Loucy (cell line): ENCODE results near the gene LRSAM1.

Source experiments
- H2AFZ ChIP-seq: fragments of 200-600 bp; sonication (generic); 2 replicates; pipeline ENCODE4 v1.6.0; 2016; ENCODE audit warnings: antibody characterized with exemption, mild to moderate bottlenecking, low read length, moderate library complexity
- H3F3A ChIP-seq: fragments of 200-600 bp; 2 replicates; pipeline ENCODE4 v1.6.0; 2016; ENCODE audit warnings: antibody characterized with exemption, low read depth, mild to moderate bottlenecking
- H3K27me3 ChIP-seq: fragments of 200-600 bp; sonication (generic); 2 replicates; pipeline ENCODE4 v1.6.1; 2014; ENCODE audit warnings: low read length, mild to moderate bottlenecking; ENCODE audit not compliant: insufficient read depth, poor library complexity, severe bottlenecking
- H3K36me3 ChIP-seq: fragments of 200-600 bp; sonication (generic); 2 replicates; pipeline ENCODE4 v1.6.1; 2016; ENCODE audit warnings: low read length; ENCODE audit not compliant: insufficient read depth
- H3K4me1 ChIP-seq: fragments of 200-600 bp; sonication (generic); 2 replicates; pipeline ENCODE4 v1.5.1; 2014; ENCODE audit warnings: low read length, mild to moderate bottlenecking; ENCODE audit not compliant: insufficient read depth, poor library complexity, severe bottlenecking
- H3K4me2 ChIP-seq: fragments of 200-600 bp; sonication (generic); 2 replicates; pipeline ENCODE4 v1.6.0; 2014; ENCODE audit warnings: antibody characterized with exemption, low read length, low read depth, mild to moderate bottlenecking; ENCODE audit not compliant: poor library complexity, severe bottlenecking
- H3K4me3 ChIP-seq: fragments of 200-600 bp; sonication (generic); 2 replicates; pipeline ENCODE4 v1.5.1; 2014; ENCODE audit warnings: low read length, mild to moderate bottlenecking, mixed read lengths; ENCODE audit not compliant: poor library complexity, severe bottlenecking
- H3K79me2 ChIP-seq: fragments of 200-600 bp; sonication (generic); 2 replicates; pipeline ENCODE4 v1.6.1; 2014; ENCODE audit warnings: low read length; ENCODE audit not compliant: insufficient read depth
- H3K9ac ChIP-seq: fragments of 200-600 bp; sonication (generic); 2 replicates; pipeline ENCODE4 v1.6.0; 2014; ENCODE audit warnings: mild to moderate bottlenecking, low read depth, low read length, moderate library complexity; ENCODE audit not compliant: poor library complexity, severe bottlenecking
- H3K9me2 ChIP-seq: fragments of 200-600 bp; sonication (generic); replicated peaks from 2 replicates; pipeline ENCODE4 v1.6.1; 2016; ENCODE audit warnings: low read depth, low read length, mixed read lengths
- H3K9me3 ChIP-seq: fragments of 200-600 bp; sonication (generic); 2 replicates; pipeline ENCODE4 v1.6.1; 2014; ENCODE audit warnings: mild to moderate bottlenecking, antibody characterized with exemption, low read length, low read depth; ENCODE audit not compliant: insufficient read depth
- H4K20me1 ChIP-seq: fragments of 200-600 bp; sonication (generic); 2 replicates; pipeline ENCODE4 v1.6.0; 2014; ENCODE audit warnings: antibody characterized with exemption, low read length, mild to moderate bottlenecking; ENCODE audit not compliant: insufficient read depth, poor library complexity, severe bottlenecking
- CTCF ChIP-seq: fragments of 200-600 bp; sonication (generic); conservative IDR thresholded peaks from 2 replicates; pipeline ENCODE4 v1.5.1; 2014; ENCODE audit warnings: mild to moderate bottlenecking, antibody characterized with exemption, low read length
- EZH2phosphoT487 ChIP-seq: fragments of 200-600 bp; IDR thresholded peaks from 2 replicates; pipeline ENCODE4 v1.6.1; 2018; ENCODE audit warnings: antibody characterized with exemption, mild to moderate bottlenecking, moderate library complexity, borderline replicate concordance

The LRSAM1 gene

GRCh38 chr9:127415141-127415540 is 36.2 kb upstream of the LRSAM1 start:
- Histone ChIP-seq H3K4me3 (no peak overlapping the region), H3K27me3 (peaks cover 5% of the 10 kb centered on the region), H3F3A (no peaks in the 10 kb centered on the region), H3K9ac (no peak overlapping the region), H3K9me2 (no peaks in the 10 kb centered on the region), H2AFZ (no peak overlapping the region), H3K4me1 (no peaks in the 10 kb centered on the region), H3K36me3 (no peaks in the 10 kb centered on the region), H3K9me3 (no peaks in the 10 kb centered on the region), H3K79me2 (no peaks in the 10 kb centered on the region), H3K4me2 (no peak overlapping the region), H4K20me1 (no peaks in the 10 kb centered on the region)
- no peak for TF ChIP-seq CTCF
- TF ChIP-seq EZH2phosphoT487, result no peak

GRCh38 chr9:127415657-127416056 is 35.7 kb upstream of the LRSAM1 start:
- H3K4me1 ChIP-seq, result no peaks in the 10 kb centered on the region
- no peak overlapping the region for H3K4me3 ChIP-seq
- no peaks in the 10 kb centered on the region for H3F3A ChIP-seq
- H4K20me1 ChIP-seq, result no peaks in the 10 kb centered on the region
- H3K4me2 ChIP-seq, result no peak overlapping the region
- H3K79me2 ChIP-seq, result no peaks in the 10 kb centered on the region
- peaks cover 5% of the 10 kb centered on the region for H3K27me3 ChIP-seq
- no peaks in the 10 kb centered on the region for H3K9me3 ChIP-seq
- no peak overlapping the region for H2AFZ ChIP-seq
- no peaks in the 10 kb centered on the region for H3K36me3 ChIP-seq
- no peak overlapping the region for H3K9ac ChIP-seq
- no peak for TF ChIP-seq CTCF
- no peak for TF ChIP-seq EZH2phosphoT487
- H3K9me2 ChIP-seq, result no peaks in the 10 kb centered on the region

- Histone ChIP-seq H2AFZ (no peak overlapping the region), H3K4me3 (no peak overlapping the region), H3K4me1 (peaks cover under 1% of the 10 kb centered on the region), H4K20me1 (no peaks in the 10 kb centered on the region), H3K27me3 (peaks cover 5% of the 10 kb centered on the region), H3K9me3 (no peaks in the 10 kb centered on the region), H3K9ac (no peak overlapping the region), H3K9me2 (no peaks in the 10 kb centered on the region), H3K36me3 (no peaks in the 10 kb centered on the region), H3K79me2 (peaks cover 1% of the 10 kb centered on the region; the same call in 1 of the 2 replicates), H3K4me2 (no peak overlapping the region), H3F3A (no peaks in the 10 kb centered on the region)
- TF ChIP-seq CTCF (no peak), EZH2phosphoT487 (no peak)
Observed at GRCh38 chr9:127417131-127418036, 33.9 kb upstream of the LRSAM1 start.
